Spleen (tissue), 7 donors: Measurements from ENCODE around the gene FPR1.

Source experiments
- POLR2A ChIP-seq, 3 donors: fragments of 450-650 bp; IDR thresholded peaks; one replicate each; pipeline ENCODE4 v1.5.1; 2017; ENCODE audit warnings: antibody characterized with exemption in 3 of 3, mild to moderate bottlenecking in 1 of 3
- TF ChIP-seq, protein P1 (sequence below), 11 experiments: fragments of 200-600 bp in 7 of 11; fragments of 450-650 bp in 4 of 11; sonication (generic) in 4 of 11; IDR thresholded peaks in 8 of 11; conservative IDR thresholded peaks in 3 of 11; 1 replicate in 7 of 11; 2 replicates in 4 of 11; pipeline versions ENCODE4 v1.4.0 to v1.8.0; 2016 to 2021; ENCODE audit warnings: antibody characterized with exemption in 11 of 11, inconsistent platforms in 4 of 11, mild to moderate bottlenecking in 1 of 11
- donor health status: DM: no; HTN: no; CAD: no; lungs with moderate emphysema.
- donor health status: DM: no; HTN: no; CAD: no.
- donor health status: DM: no; HTN: no; CAD: no.

DNA sequence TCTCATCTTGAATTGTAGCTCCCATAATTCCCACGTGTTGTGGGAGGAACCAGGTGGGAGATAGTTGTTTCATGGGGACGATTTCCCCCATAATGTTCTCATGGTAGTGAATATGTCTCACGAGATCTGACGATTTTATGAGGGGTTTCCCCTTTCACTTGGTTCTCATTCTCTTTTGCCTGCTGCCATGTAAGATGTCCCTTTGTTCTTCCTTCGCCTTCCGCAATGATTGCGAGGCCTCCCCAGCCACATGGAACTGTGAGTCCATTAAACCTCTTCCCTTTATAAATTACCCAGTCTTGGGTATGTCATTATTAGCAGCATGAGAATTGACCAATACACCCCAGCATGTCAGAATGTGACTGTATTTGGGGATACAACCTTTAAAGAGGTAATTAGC is 3.9 kb upstream of the FPR1 start:
- TF ChIP-seq, protein P1, sequence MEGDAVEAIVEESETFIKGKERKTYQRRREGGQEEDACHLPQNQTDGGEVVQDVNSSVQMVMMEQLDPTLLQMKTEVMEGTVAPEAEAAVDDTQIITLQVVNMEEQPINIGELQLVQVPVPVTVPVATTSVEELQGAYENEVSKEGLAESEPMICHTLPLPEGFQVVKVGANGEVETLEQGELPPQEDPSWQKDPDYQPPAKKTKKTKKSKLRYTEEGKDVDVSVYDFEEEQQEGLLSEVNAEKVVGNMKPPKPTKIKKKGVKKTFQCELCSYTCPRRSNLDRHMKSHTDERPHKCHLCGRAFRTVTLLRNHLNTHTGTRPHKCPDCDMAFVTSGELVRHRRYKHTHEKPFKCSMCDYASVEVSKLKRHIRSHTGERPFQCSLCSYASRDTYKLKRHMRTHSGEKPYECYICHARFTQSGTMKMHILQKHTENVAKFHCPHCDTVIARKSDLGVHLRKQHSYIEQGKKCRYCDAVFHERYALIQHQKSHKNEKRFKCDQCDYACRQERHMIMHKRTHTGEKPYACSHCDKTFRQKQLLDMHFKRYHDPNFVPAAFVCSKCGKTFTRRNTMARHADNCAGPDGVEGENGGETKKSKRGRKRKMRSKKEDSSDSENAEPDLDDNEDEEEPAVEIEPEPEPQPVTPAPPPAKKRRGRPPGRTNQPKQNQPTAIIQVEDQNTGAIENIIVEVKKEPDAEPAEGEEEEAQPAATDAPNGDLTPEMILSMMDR (IDR thresholded peaks at IDR 0.05 in 8 of 11, conservative IDR thresholded peaks at IDR 0.05 in 3 of 11), result no peak
- no peak for TF ChIP-seq POLR2A (IDR thresholded peaks at IDR 0.05)
